OCI-LY7 (cell line): ENCODE data around the gene YBX3. TPM values are rescaled to one million over a fixed set of nuclear protein-coding genes. Genes with fewer than 3 reads are reported as not detected.

Experiments used
- BruUV-seq: library from RNA; stranded (reverse); fragments of 400-500 nt; replicated peaks from 2 replicates; lab custom pipeline; 2021; lab: Mats Ljungman, UMichigan
- CTCF ChIA-PET: fragments of 300-600 bp; sonication (Branson Sonifier 250); formaldehyde crosslinking; loops from one replicate; lab custom pipeline; 2022; ENCODE audit warnings: antibody characterized with exemption; ENCODE audit not compliant: unreplicated experiment; lab: Charles Lee
- POLR2A ChIA-PET: fragments of 300-600 bp; sonication (Branson Sonifier 250); formaldehyde crosslinking; loops from one replicate; lab custom pipeline; 2022; ENCODE audit warnings: antibody characterized with exemption; lab: Charles Lee
- DNase-seq: peaks from one replicate; pipeline ENCODE4 v3.0.0-alpha.2; 2015; ENCODE audit warnings: low spot score
- H2AFZ ChIP-seq: fragments of 200-600 bp; sonication (generic), shearing (Covaris generic); 2 replicates; pipeline ENCODE4 v1.6.1; 2014; ENCODE audit warnings: mild to moderate bottlenecking, antibody characterized with exemption, low read length, moderate library complexity
- H3K27ac ChIP-seq: fragments of 200-600 bp; sonication (generic); 2 replicates; pipeline ENCODE4 v1.5.1; 2014; ENCODE audit warnings: mixed run types, low read depth, mild to moderate bottlenecking, moderate library complexity, low read length, inconsistent platforms; ENCODE audit not compliant: poor library complexity, severe bottlenecking
- H3K36me3 ChIP-seq: fragments of 200-600 bp; sonication (generic); 2 replicates; pipeline ENCODE4 v1.6.1; 2014; ENCODE audit warnings: mild to moderate bottlenecking, antibody characterized with exemption, low read length, moderate library complexity, mixed read lengths; ENCODE audit not compliant: insufficient read depth
- H3K4me1 ChIP-seq: fragments of 200-600 bp; sonication (generic); 2 replicates; pipeline ENCODE4 v1.5.1; 2014; ENCODE audit warnings: mild to moderate bottlenecking, low read length; ENCODE audit not compliant: insufficient read depth, poor library complexity, severe bottlenecking
- H3K4me2 ChIP-seq: fragments of 200-600 bp; sonication (generic); 2 replicates; pipeline ENCODE4 v1.6.1; 2014; ENCODE audit warnings: mild to moderate bottlenecking, low read length
- H3K4me3 ChIP-seq: fragments of 200-600 bp; sonication (generic); 2 replicates; pipeline ENCODE4 v1.5.1; 2014; ENCODE audit warnings: mild to moderate bottlenecking, low read depth, low read length; ENCODE audit not compliant: poor library complexity, severe bottlenecking
- H3K79me2 ChIP-seq: fragments of 200-600 bp; sonication (generic); 2 replicates; pipeline ENCODE4 v1.6.1; 2016; ENCODE audit warnings: low read depth, mild to moderate bottlenecking, low read length, moderate library complexity, mixed read lengths; ENCODE audit not compliant: insufficient read depth
- H3K9me2 ChIP-seq: fragments of 200-600 bp; sonication (generic); 2 replicates; pipeline ENCODE4 v1.6.1; 2016; ENCODE audit warnings: mild to moderate bottlenecking, low read length, mixed read lengths; ENCODE audit not compliant: insufficient read depth
- H3K9me3 ChIP-seq: fragments of 200-600 bp; sonication (generic); 2 replicates; pipeline ENCODE4 v1.6.1; 2014; ENCODE audit warnings: mild to moderate bottlenecking, mixed run types, low read length, mixed read lengths
- H4K20me1 ChIP-seq: fragments of 200-600 bp; sonication (generic); 2 replicates; pipeline ENCODE4 v1.6.1; 2014; ENCODE audit warnings: mild to moderate bottlenecking, antibody characterized with exemption, low read length, moderate library complexity, mixed read lengths; ENCODE audit not compliant: insufficient read depth
- CTCF ChIP-seq: fragments of 200-600 bp; sonication (generic); conservative IDR thresholded peaks from 2 replicates; pipeline ENCODE4 v1.5.1; 2014; ENCODE audit warnings: mild to moderate bottlenecking, antibody characterized with exemption, low read length, moderate library complexity, mixed read lengths
- EZH2phosphoT487 ChIP-seq: fragments of 200-600 bp; sonication (generic); IDR thresholded peaks from 2 replicates; pipeline ENCODE4 v1.6.1; 2018; ENCODE audit warnings: low read depth, borderline replicate concordance, mild to moderate bottlenecking, mixed run types, antibody characterized with exemption, low read length, moderate library complexity, mixed read lengths
- intact Hi-C: fragments of 100-400 bp; cut with micrococcal nuclease; formaldehyde crosslinking; loops from one replicate; pipeline ENCODE4 v1.10.0; 2022; ENCODE audit not compliant: unreplicated experiment
- total RNA-seq, 2 experiments: library from RNA; depleted of rRNA in 1 of 2; stranded (reverse); fragments of >200 nt in 1 of 2; shearing (Covaris generic) in 1 of 2; gene quantifications; 2 replicates each; pipeline ENCODE4 v1.2.3, GENCODE V29; 2014 to 2022

Gene YBX3
- total RNA-seq, 2 experiments from 2014 or later: 97.5 to 223 TPM

GRCh38 chr12:10690906-10691305, 32.2 kb downstream of the YBX3 start:
- H3K9me2 ChIP-seq: no peaks in the 10 kb centered on the region
- H3K4me3 ChIP-seq: no peak overlapping the region
- DNase-seq: no peak
- no peak overlapping the region for H3K4me2 ChIP-seq
- intact Hi-C loops: no loop called here
- TF ChIP-seq CTCF (no peak), EZH2phosphoT487 (no peak)
- ChIA-PET CTCF (no interaction called here), POLR2A (no interaction called here)
- H3K27ac ChIP-seq: no peak overlapping the region
- no peaks in the 10 kb centered on the region for H4K20me1 ChIP-seq
- 0 out of 2 replicates have a peak, but pooled peaks cover 8% of the 10 kb centered on the region for H3K9me3 ChIP-seq
- H2AFZ ChIP-seq: no peak overlapping the region
- H3K79me2 ChIP-seq: no peaks in the 10 kb centered on the region
- peaks cover 10% of the 10 kb centered on the region; the same call in 1 of the 2 replicates for H3K36me3 ChIP-seq
- no TSS peak for BruUV-seq
- no peaks in the 10 kb centered on the region for H3K4me1 ChIP-seq

GRCh38 chr12:10689146-10689545, 34.0 kb downstream of the YBX3 start:
- ChIA-PET CTCF (no interaction called here), POLR2A (no interaction called here)

More at GRCh38 chr12:10689146-10689545, 34.0 kb downstream of the YBX3 start:
- no peaks in the 10 kb centered on the region for H3K9me2 ChIP-seq
- H2AFZ ChIP-seq: no peak overlapping the region
- 0 out of 2 replicates have a peak, but pooled peaks cover 8% of the 10 kb centered on the region for H3K9me3 ChIP-seq
- no peak for TF ChIP-seq EZH2phosphoT487
- TF ChIP-seq CTCF: no peak
- intact Hi-C loops: no loop called here
- no peaks in the 10 kb centered on the region for H4K20me1 ChIP-seq
- no peaks in the 10 kb centered on the region for H3K79me2 ChIP-seq
- no peak for DNase-seq
- no TSS peak for BruUV-seq
- no peak overlapping the region for H3K27ac ChIP-seq
- H3K36me3 ChIP-seq: no peaks in the 10 kb centered on the region
- H3K4me2 ChIP-seq: no peak overlapping the region
- no peak overlapping the region for H3K4me3 ChIP-seq
- no peaks in the 10 kb centered on the region for H3K4me1 ChIP-seq
